Measurements from ENCODE around the gene BARHL2.

- no peak for TF ChIP-seq CTCF (IDR thresholded peaks at IDR 0.05; ENCODE audit: poor library complexity)
- no peak for TF ChIP-seq EZH2 (IDR thresholded peaks at IDR 0.05; ENCODE audit: borderline replicate concordance)
- TF ChIP-seq EZH2phosphoT487 (IDR thresholded peaks at IDR 0.05; ENCODE audit: low read depth, severe bottlenecking, unreplicated experiment): no peak
These were observed 46.8 kb upstream of the BARHL2 start for GRCh38 chr1:90763930-90764329.

All from hepatocyte (in vitro differentiated cells).